H1 (cell line): ENCODE results near the gene NBEA. TPM values are rescaled to one million over a fixed set of nuclear protein-coding genes. Genes with fewer than 3 reads are reported as not detected.

Experiments used
- CTCF ChIA-PET: fragments of 300-600 bp; sonication (Branson Sonifier 250); formaldehyde crosslinking; loops from one replicate; lab custom pipeline; 2021; ENCODE audit not compliant: partially characterized antibody; lab: Charles Lee
- POLR2A ChIA-PET: fragments of 300-600 bp; sonication (Branson Sonifier 250); formaldehyde crosslinking; loops from one replicate; lab custom pipeline; 2021; ENCODE audit warnings: inconsistent platforms; ENCODE audit not compliant: partially characterized antibody; lab: Charles Lee
- DNase-seq, 2 experiments: peaks; one replicate each; pipeline versions ENCODE4 v3.0.0 to v3.0.0-alpha.2; 2010 to 2022; ENCODE audit warnings: low spot score in 2 of 2, low read depth in 1 of 2, mixed read lengths in 1 of 2
- FAIRE-seq: peaks from 2 replicates; lab custom pipeline; 2011; peaks lifted over from hg19 to GRCh38; lab: Jason Lieb, UNC
- H2AFZ ChIP-seq: 2 replicates; pipeline ENCODE4 v1.8.1; 2012; ENCODE audit warnings: low read length, inconsistent platforms
- H2AK5ac ChIP-seq: 2 replicates; pipeline ENCODE4 v1.6.1; 2013; ENCODE audit warnings: low read depth, low read length
- H2BK120ac ChIP-seq: replicated peaks from 2 replicates; pipeline ENCODE3; 2013; ENCODE audit warnings: low read depth, low read length, inconsistent platforms
- H2BK12ac ChIP-seq: 2 replicates; pipeline ENCODE4 v1.6.1; 2013; ENCODE audit warnings: low read depth, low read length
- H2BK15ac ChIP-seq: 2 replicates; pipeline ENCODE4 v1.6.1; 2013; ENCODE audit warnings: low read length
- H2BK20ac ChIP-seq: 2 replicates; pipeline ENCODE4 v1.6.1; 2013; ENCODE audit warnings: low read length
- H2BK5ac ChIP-seq: 2 replicates; pipeline ENCODE4 v1.6.1; 2013; ENCODE audit warnings: low read depth, low read length
- H3K14ac ChIP-seq: 2 replicates; pipeline ENCODE4 v1.6.1; 2013; ENCODE audit warnings: inconsistent platforms; ENCODE audit not compliant: insufficient read length
- H3K18ac ChIP-seq: 2 replicates; pipeline ENCODE4 v1.6.1; 2013; ENCODE audit warnings: low read length; ENCODE audit errors: extremely low read depth
- H3K23ac ChIP-seq: 2 replicates; pipeline ENCODE4 v1.6.1; 2013; ENCODE audit warnings: inconsistent platforms; ENCODE audit not compliant: insufficient read length
- H3K23me2 ChIP-seq: 2 replicates; pipeline ENCODE4 v1.6.1; 2013; ENCODE audit warnings: low read depth, low read length
- H3K27ac ChIP-seq: 2 replicates; pipeline ENCODE4 v1.6.1; 2011; ENCODE audit warnings: low read depth, low read length, inconsistent platforms
- H3K27me3 ChIP-seq, 4 experiments: replicated peaks in 1 of 4; 1 replicate in 1 of 4; 2 replicates in 3 of 4; pipeline versions ENCODE4 v1.6.1 to v1.8.1; 2011 to 2013; ENCODE audit warnings: low read length in 3 of 4, mild to moderate bottlenecking in 3 of 4, inconsistent platforms in 2 of 4, mixed read lengths in 2 of 4, moderate library complexity in 1 of 4; ENCODE audit not compliant: control insufficient read depth in 3 of 4, insufficient read depth in 3 of 4; ENCODE audit errors: extremely low read depth in 1 of 4
- H3K36me3 ChIP-seq, 4 experiments: 2 replicates each; pipeline versions ENCODE4 v1.6.1 to v1.8.1; 2011 to 2013; ENCODE audit warnings: mild to moderate bottlenecking in 4 of 4, low read length in 3 of 4, moderate library complexity in 2 of 4, control low read depth in 1 of 4, inconsistent platforms in 1 of 4; ENCODE audit not compliant: insufficient read depth in 4 of 4, control insufficient read depth in 2 of 4
- H3K4ac ChIP-seq: replicated peaks from 2 replicates; pipeline ENCODE3; 2013; ENCODE audit warnings: low read length, low read depth, mixed read lengths, inconsistent platforms; ENCODE audit not compliant: insufficient read length
- H3K4me1 ChIP-seq, 4 experiments: replicated peaks in 1 of 4; 1 replicate in 1 of 4; 2 replicates in 3 of 4; pipeline versions ENCODE4 v1.6.1 to v1.8.1; 2011 to 2013; ENCODE audit warnings: low read length in 3 of 4, inconsistent platforms in 2 of 4, mixed read lengths in 1 of 4; ENCODE audit not compliant: insufficient read depth in 4 of 4, control insufficient read depth in 3 of 4
- H3K4me2 ChIP-seq, 2 experiments: 2 replicates each; pipeline versions ENCODE4 v1.6.1 to v1.8.1; 2011 to 2013; ENCODE audit warnings: low read depth in 2 of 2, low read length in 2 of 2, control low read depth in 1 of 2, inconsistent platforms in 1 of 2, mild to moderate bottlenecking in 1 of 2; ENCODE audit not compliant: insufficient read depth in 1 of 2
- H3K4me3 ChIP-seq, 4 experiments: fragments of 200-600, 300-600 bp in 1 of 4; sonication (generic), shearing (Covaris generic), sonication (Bioruptor Twin) in 1 of 4; 2 replicates each; pipeline versions ENCODE4 v1.5.1 to v1.8.1; 2011 to 2016; ENCODE audit warnings: low read length in 4 of 4, low read depth in 3 of 4, control low read depth in 2 of 4, inconsistent platforms in 2 of 4, mild to moderate bottlenecking in 2 of 4, mixed read lengths in 1 of 4, moderate library complexity in 1 of 4; ENCODE audit not compliant: insufficient read depth in 2 of 4; ENCODE audit errors: extremely low read depth in 1 of 4
- H3K56ac ChIP-seq: replicated peaks from 2 replicates; pipeline ENCODE3; 2013; ENCODE audit warnings: low read depth, mild to moderate bottlenecking, mixed read lengths, low read length, inconsistent platforms; ENCODE audit not compliant: insufficient read length
- H3K79me1 ChIP-seq: 2 replicates; pipeline ENCODE4 v1.6.1; 2013; ENCODE audit warnings: low read depth, low read length, control low read depth
- H3K79me2 ChIP-seq, 2 experiments: 2 replicates each; pipeline versions ENCODE4 v1.6.1 to v1.8.1; 2012 to 2013; ENCODE audit warnings: low read length in 2 of 2, mild to moderate bottlenecking in 2 of 2, inconsistent platforms in 1 of 2; ENCODE audit not compliant: insufficient read depth in 2 of 2, control insufficient read depth in 1 of 2
- H3K9ac ChIP-seq, 4 experiments: replicated peaks in 1 of 4; 1 replicate in 1 of 4; 2 replicates in 3 of 4; pipeline versions ENCODE4 v1.6.1 to v1.8.1; 2011 to 2013; ENCODE audit warnings: low read depth in 3 of 4, low read length in 3 of 4, control low read depth in 2 of 4, mild to moderate bottlenecking in 2 of 4, moderate library complexity in 2 of 4, inconsistent platforms in 1 of 4; ENCODE audit errors: extremely low read depth in 1 of 4
- H3K9me3 ChIP-seq, 2 experiments: 2 replicates each; pipeline versions ENCODE4 v1.6.1 to v1.8.1; 2012 to 2013; ENCODE audit warnings: mild to moderate bottlenecking in 2 of 2, moderate library complexity in 2 of 2, control low read depth in 1 of 2, inconsistent platforms in 1 of 2, low read depth in 1 of 2, low read length in 1 of 2, mixed read lengths in 1 of 2; ENCODE audit not compliant: insufficient read depth in 2 of 2
- H4K20me1 ChIP-seq, 2 experiments: replicated peaks in 1 of 2; 2 replicates each; pipeline versions ENCODE3 to v1.8.1; 2011 to 2013; ENCODE audit warnings: inconsistent platforms in 2 of 2, low read length in 2 of 2, mild to moderate bottlenecking in 1 of 2; ENCODE audit not compliant: insufficient read depth in 2 of 2, control insufficient read depth in 1 of 2
- H4K5ac ChIP-seq: 2 replicates; pipeline ENCODE4 v1.6.1; 2013; ENCODE audit warnings: low read length, low read depth, mixed read lengths, inconsistent platforms; ENCODE audit not compliant: insufficient read length
- H4K8ac ChIP-seq: 2 replicates; pipeline ENCODE4 v1.8.0; 2013; ENCODE audit warnings: mild to moderate bottlenecking, moderate library complexity, low read length, inconsistent platforms; ENCODE audit not compliant: insufficient read depth; ENCODE audit errors: extremely low read depth
- H4K91ac ChIP-seq: replicated peaks from 2 replicates; pipeline ENCODE3; 2013; ENCODE audit warnings: low read length, mixed read lengths, inconsistent platforms; ENCODE audit not compliant: insufficient read length
- CREB1 ChIP-seq: IDR thresholded peaks from 2 replicates; pipeline ENCODE4 v1.6.1; 2012; ENCODE audit warnings: inconsistent platforms
- EZH2 ChIP-seq: fragments of 200-600 bp; sonication (generic); IDR thresholded peaks from 2 replicates; pipeline ENCODE4 v1.7.1; 2012; ENCODE audit warnings: low read depth, mild to moderate bottlenecking, moderate library complexity, low read length, inconsistent platforms; ENCODE audit not compliant: severe bottlenecking
- GABPA ChIP-seq: IDR thresholded peaks from 2 replicates; pipeline ENCODE4 v1.6.1; 2011; ENCODE audit warnings: mild to moderate bottlenecking, low read length, moderate library complexity, borderline replicate concordance; ENCODE audit not compliant: insufficient read depth
- JUND ChIP-seq: IDR thresholded peaks from 2 replicates; pipeline ENCODE4 v1.6.1; 2011; ENCODE audit warnings: mild to moderate bottlenecking, improper control_type of control experiment, low read length
- KDM5A ChIP-seq: fragments of 200-600 bp; IDR thresholded peaks from 2 replicates; pipeline ENCODE4 v1.7.1; 2012; ENCODE audit warnings: mild to moderate bottlenecking, low read length, inconsistent platforms, mixed read lengths
- PHF8 ChIP-seq: fragments of 200-600 bp; sonication (generic); conservative IDR thresholded peaks from 2 replicates; pipeline ENCODE4 v1.7.1; 2012; ENCODE audit warnings: low read depth, mild to moderate bottlenecking, inconsistent platforms, low read length, moderate library complexity
- POLR2A ChIP-seq, 2 experiments: IDR thresholded peaks; 1 replicate in 1 of 2; 2 replicates in 1 of 2; pipeline ENCODE4 v1.6.1; 2011; ENCODE audit warnings: low read depth in 2 of 2, low read length in 2 of 2, mild to moderate bottlenecking in 2 of 2; ENCODE audit errors: control extremely low read depth in 1 of 2
- RAD21 ChIP-seq, 2 experiments: IDR thresholded peaks in 1 of 2; conservative IDR thresholded peaks in 1 of 2; 2 replicates each; pipeline ENCODE4 v1.6.1; 2011; ENCODE audit warnings: low read depth in 2 of 2, low read length in 2 of 2, improper control_type of control experiment in 1 of 2, inconsistent platforms in 1 of 2, mild to moderate bottlenecking in 1 of 2, moderate library complexity in 1 of 2
- RNF2 ChIP-seq: fragments of 200-900, 300-1000 bp; sonication (generic); IDR thresholded peaks from 2 replicates; pipeline ENCODE4 v1.7.1; 2016; ENCODE audit warnings: borderline replicate concordance, low read depth, mild to moderate bottlenecking, antibody characterized with exemption, low read length; ENCODE audit not compliant: poor library complexity, severe bottlenecking; ENCODE audit errors: missing control alignments
- SIX5 ChIP-seq: IDR thresholded peaks from 2 replicates; pipeline ENCODE4 v1.6.1; 2011; ENCODE audit warnings: mild to moderate bottlenecking, low read depth, low read length
- SP4 ChIP-seq: IDR thresholded peaks from 2 replicates; pipeline ENCODE4 v1.6.1; 2012; ENCODE audit warnings: low read length, inconsistent platforms
- TCF12 ChIP-seq: IDR thresholded peaks from 2 replicates; pipeline ENCODE4 v1.6.1; 2011; ENCODE audit warnings: low read depth, mild to moderate bottlenecking, low read length
- TEAD4 ChIP-seq: IDR thresholded peaks from 2 replicates; pipeline ENCODE4 v1.6.1; 2012; ENCODE audit warnings: low read depth, low read length, inconsistent platforms, mixed read lengths
- ZNF274 ChIP-seq: IDR thresholded peaks from 2 replicates; pipeline ENCODE4 v1.7.0; 2012; ENCODE audit warnings: low read length, borderline replicate concordance; ENCODE audit errors: extremely low read depth
- WGBS, 2 experiments: shearing (Covaris generic) in 1 of 2; methylation state at CpG; one replicate each; pipeline versions ENCODE4 v1.1.6 to v1.1.7; 2013 to 2015; ENCODE audit warnings: low lambda C conversion rate in 2 of 2, mixed read lengths in 2 of 2, inconsistent platforms in 1 of 2, low coverage in 1 of 2, missing lambda C conversion rate in 1 of 2; ENCODE audit not compliant: insufficient replicate concordance in 2 of 2, insufficient coverage in 1 of 2, insufficient read length in 1 of 2; ENCODE audit errors: extremely low coverage in 1 of 2, missing lambda C conversion rate in 1 of 2; 5-methylcytosine and 5-hydroxymethylcytosine counted together
- polyA plus RNA-seq, 7 experiments: library from polyadenylated mRNA; depleted of rRNA in 3 of 7; stranded (reverse) in 5 of 7; unstranded in 2 of 7; fragments of >200 nt in 5 of 7; fragments of 200-250 nt in 2 of 7; gene quantifications; 1 replicate in 5 of 7; 2 replicates in 1 of 7; 4 replicates in 1 of 7; pipeline versions ENCODE4 v1.2.1 to v1.2.3, GENCODE V29; 2011 to 2013; ENCODE audit warnings: missing spikeins in 2 of 7, mixed read lengths in 2 of 7
- total RNA-seq: library from RNA; stranded (reverse); fragmentation: NEBNext Ultra II Directional; extraction: Animal tissue kit (Norgen Biotek cat#: 25700); gene quantifications from 2 replicates; pipeline ENCODE4 v1.2.1, GENCODE V29; 2021

The NBEA gene
- total and polyA plus RNA-seq, 2 of the 8 experiments (the other 6 are each of a cell fraction or from before 2014, with no cell fraction given), result 14.2 to 21.5 TPM

DNA sequence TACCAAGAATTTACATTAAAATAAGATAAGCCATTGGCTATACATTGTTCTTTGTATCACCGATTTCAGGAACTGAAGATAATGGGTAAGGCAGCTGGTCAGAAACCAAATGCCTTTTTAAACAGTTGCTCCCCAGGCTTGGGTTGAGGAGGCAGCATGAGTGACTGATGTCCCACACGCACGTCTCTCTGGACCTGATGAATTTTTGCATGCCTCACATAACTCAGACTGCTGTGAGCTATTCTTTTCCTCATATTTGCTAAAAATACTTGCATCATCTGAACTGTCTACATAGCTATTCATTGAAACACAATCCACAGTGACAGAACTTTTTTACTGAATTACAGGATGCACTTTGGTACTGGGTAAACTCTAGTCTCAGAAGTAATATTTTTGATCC lies 658.1 kb downstream of the NBEA start:
- Histone ChIP-seq H3K9me3 (no peaks in the 10 kb centered on the region), H3K23ac (no peak overlapping the region), H3K23me2 (no peaks in the 10 kb centered on the region; the same call in 1 of the 2 replicates), H2AFZ (no peak overlapping the region), H3K56ac (no peak overlapping the region), H3K4me1 (peaks cover 0 to 4% (median 0%) of the 10 kb centered on the region in 4 experiments; a peak in 1 of 7 replicates), H4K20me1 (no peaks in the 10 kb centered on the region), H3K4me2 (no peak overlapping the region), H2BK12ac (no peak overlapping the region), H4K8ac (no peak overlapping the region), H3K79me1 (no peaks in the 10 kb centered on the region), H3K27me3 (no peaks in the 10 kb centered on the region), H2BK120ac (no peak overlapping the region), H3K4ac (no peak overlapping the region), H3K4me3 (no peak overlapping the region), H3K14ac (no peak overlapping the region), H2BK20ac (no peak overlapping the region), H2BK5ac (no peak overlapping the region), H4K5ac (no peak overlapping the region), H2BK15ac (no peak overlapping the region), H3K9ac (no peak overlapping the region), H4K91ac (no peak overlapping the region), H3K79me2 (no peaks in the 10 kb centered on the region), H3K36me3 (no peaks in the 10 kb centered on the region), H2AK5ac (no peak overlapping the region), H3K18ac (no peak overlapping the region), H3K27ac (no peak overlapping the region)
- FAIRE-seq (no peak), DNase-seq (no peak)
- 86% methylated on average over 3 of the region's 3 CpGs; no CpG with 5 or more reads in 1 of the 2 experiments for WGBS, 2 experiments
- TF ChIP-seq EZH2 (no peak), SP4 (no peak), JUND (no peak), RNF2 (no peak), ZNF274 (no peak), TCF12 (no peak), CREB1 (no peak), GABPA (no peak), RAD21 (IDR thresholded peaks at IDR 0.05 in 1 of 2, conservative IDR thresholded peaks at IDR 0.05 in 1 of 2; ENCODE audit: low read depth in 2 of 2, low read length in 2 of 2) (no peak), PHF8 (no peak), KDM5A (no peak), TEAD4 (no peak), POLR2A (IDR thresholded peaks at IDR 0.05; ENCODE audit: control extremely low read depth in 1 of 2, low read depth in 2 of 2, low read length in 2 of 2) (no peak), SIX5 (no peak)
- CTCF ChIA-PET, result interaction anchor here (1.3 to 2.0 kb wide), 2 partner anchors 30 to 31 kb away, joined by 3 to 7 read pairs; no protein-coding TSS in a partner anchor
- POLR2A ChIA-PET, result no interaction called here
